Loucy (cell line): ENCODE results near the gene MED26.
"Not testable (repeated sequence)": the region's sequence is repeated elsewhere in the genome, so short reads cannot be mapped to it uniquely, and the experiment has no call there.

Experiments used
- H2AFZ ChIP-seq: fragments of 200-600 bp; sonication (generic); 2 replicates; pipeline ENCODE4 v1.6.0; 2016; ENCODE audit warnings: antibody characterized with exemption, mild to moderate bottlenecking, low read length, moderate library complexity
- H3F3A ChIP-seq: fragments of 200-600 bp; 2 replicates; pipeline ENCODE4 v1.6.0; 2016; ENCODE audit warnings: antibody characterized with exemption, low read depth, mild to moderate bottlenecking
- H3K27me3 ChIP-seq: fragments of 200-600 bp; sonication (generic); 2 replicates; pipeline ENCODE4 v1.6.1; 2014; ENCODE audit warnings: low read length, mild to moderate bottlenecking; ENCODE audit not compliant: insufficient read depth, poor library complexity, severe bottlenecking
- H3K36me3 ChIP-seq: fragments of 200-600 bp; sonication (generic); 2 replicates; pipeline ENCODE4 v1.6.1; 2016; ENCODE audit warnings: low read length; ENCODE audit not compliant: insufficient read depth
- H3K4me1 ChIP-seq: fragments of 200-600 bp; sonication (generic); 2 replicates; pipeline ENCODE4 v1.5.1; 2014; ENCODE audit warnings: low read length, mild to moderate bottlenecking; ENCODE audit not compliant: insufficient read depth, poor library complexity, severe bottlenecking
- H3K4me2 ChIP-seq: fragments of 200-600 bp; sonication (generic); 2 replicates; pipeline ENCODE4 v1.6.0; 2014; ENCODE audit warnings: antibody characterized with exemption, low read length, low read depth, mild to moderate bottlenecking; ENCODE audit not compliant: poor library complexity, severe bottlenecking
- H3K4me3 ChIP-seq: fragments of 200-600 bp; sonication (generic); 2 replicates; pipeline ENCODE4 v1.5.1; 2014; ENCODE audit warnings: low read length, mild to moderate bottlenecking, mixed read lengths; ENCODE audit not compliant: poor library complexity, severe bottlenecking
- H3K79me2 ChIP-seq: fragments of 200-600 bp; sonication (generic); 2 replicates; pipeline ENCODE4 v1.6.1; 2014; ENCODE audit warnings: low read length; ENCODE audit not compliant: insufficient read depth
- H3K9ac ChIP-seq: fragments of 200-600 bp; sonication (generic); 2 replicates; pipeline ENCODE4 v1.6.0; 2014; ENCODE audit warnings: mild to moderate bottlenecking, low read depth, low read length, moderate library complexity; ENCODE audit not compliant: poor library complexity, severe bottlenecking
- H3K9me2 ChIP-seq: fragments of 200-600 bp; sonication (generic); replicated peaks from 2 replicates; pipeline ENCODE4 v1.6.1; 2016; ENCODE audit warnings: low read depth, low read length, mixed read lengths
- H3K9me3 ChIP-seq: fragments of 200-600 bp; sonication (generic); 2 replicates; pipeline ENCODE4 v1.6.1; 2014; ENCODE audit warnings: mild to moderate bottlenecking, antibody characterized with exemption, low read length, low read depth; ENCODE audit not compliant: insufficient read depth
- H4K20me1 ChIP-seq: fragments of 200-600 bp; sonication (generic); 2 replicates; pipeline ENCODE4 v1.6.0; 2014; ENCODE audit warnings: antibody characterized with exemption, low read length, mild to moderate bottlenecking; ENCODE audit not compliant: insufficient read depth, poor library complexity, severe bottlenecking
- EZH2phosphoT487 ChIP-seq: fragments of 200-600 bp; IDR thresholded peaks from 2 replicates; pipeline ENCODE4 v1.6.1; 2018; ENCODE audit warnings: antibody characterized with exemption, mild to moderate bottlenecking, moderate library complexity, borderline replicate concordance
- TF ChIP-seq, protein P1 (sequence below): fragments of 200-600 bp; sonication (generic); conservative IDR thresholded peaks from 2 replicates; pipeline ENCODE4 v1.5.1; 2014; ENCODE audit warnings: mild to moderate bottlenecking, antibody characterized with exemption, low read length

MED26 gene, protein sequence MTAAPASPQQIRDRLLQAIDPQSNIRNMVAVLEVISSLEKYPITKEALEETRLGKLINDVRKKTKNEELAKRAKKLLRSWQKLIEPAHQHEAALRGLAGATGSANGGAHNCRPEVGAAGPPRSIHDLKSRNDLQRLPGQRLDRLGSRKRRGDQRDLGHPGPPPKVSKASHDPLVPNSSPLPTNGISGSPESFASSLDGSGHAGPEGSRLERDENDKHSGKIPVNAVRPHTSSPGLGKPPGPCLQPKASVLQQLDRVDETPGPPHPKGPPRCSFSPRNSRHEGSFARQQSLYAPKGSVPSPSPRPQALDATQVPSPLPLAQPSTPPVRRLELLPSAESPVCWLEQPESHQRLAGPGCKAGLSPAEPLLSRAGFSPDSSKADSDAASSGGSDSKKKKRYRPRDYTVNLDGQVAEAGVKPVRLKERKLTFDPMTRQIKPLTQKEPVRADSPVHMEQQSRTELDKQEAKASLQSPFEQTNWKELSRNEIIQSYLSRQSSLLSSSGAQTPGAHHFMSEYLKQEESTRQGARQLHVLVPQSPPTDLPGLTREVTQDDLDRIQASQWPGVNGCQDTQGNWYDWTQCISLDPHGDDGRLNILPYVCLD

DNA sequence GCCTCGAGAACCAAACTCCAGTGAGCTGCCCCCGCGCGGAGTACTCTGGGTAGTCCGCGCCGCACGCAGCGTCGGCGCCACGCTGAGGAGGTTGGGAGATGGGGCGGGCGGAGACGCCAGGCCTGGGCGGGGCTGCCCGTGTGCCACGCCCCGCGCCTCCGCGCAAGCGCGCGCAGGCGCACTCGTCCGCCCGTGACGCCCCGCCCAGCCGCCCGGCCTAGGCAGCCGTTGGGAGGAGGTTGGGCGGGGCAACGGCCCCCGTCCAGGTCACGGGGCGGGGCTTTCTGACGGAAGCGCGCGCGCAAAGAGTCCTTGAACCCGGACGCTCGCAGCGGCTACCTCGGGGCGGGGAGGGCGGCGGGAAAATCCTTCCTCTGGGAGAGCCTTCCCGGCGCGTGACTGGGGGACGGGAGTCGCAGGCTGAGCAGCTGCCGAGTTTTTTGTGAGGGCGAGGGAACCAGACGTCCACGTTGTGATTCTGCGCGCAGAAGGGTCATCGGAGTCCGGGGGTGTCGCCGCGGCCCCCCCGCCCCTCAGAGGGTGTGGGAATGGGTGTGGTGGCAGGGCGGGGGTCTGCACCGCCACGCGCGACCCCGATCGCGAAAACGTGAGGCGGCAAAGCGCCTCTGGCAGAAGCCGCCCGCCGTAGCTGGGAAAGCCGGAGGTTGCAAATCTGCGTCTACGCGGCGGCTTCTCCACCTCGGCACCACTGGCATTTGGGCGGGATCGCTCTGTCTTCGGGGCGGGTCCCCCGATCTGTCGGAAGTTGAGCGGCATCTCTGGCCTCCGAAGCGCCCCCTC, at the start of gene MED26:
TSS of gene MED26 (minus strand) at position 22 of the 801 bp plus-strand sequence. CDS start 261 bp downstream, outside the sequence.
- H3K4me3 ChIP-seq, result peak within 1 kb of the TSS; percentile 98
- no peaks in the 10 kb centered on the region for H3K27me3 ChIP-seq
- peaks cover 41% of the 10 kb centered on the region for H4K20me1 ChIP-seq
- H3K4me2 ChIP-seq, result peak within 1 kb of the TSS; percentile 89
- no peaks in the 10 kb centered on the region for H3K9me2 ChIP-seq
- H3K9me3 ChIP-seq, result no peaks in the 10 kb centered on the region
- H3F3A ChIP-seq, result peaks cover 6% of the 10 kb centered on the region; the same call in 1 of the 2 replicates
- peak within 1 kb of the TSS; percentile 97 for H2AFZ ChIP-seq
- peaks cover 15% of the 10 kb centered on the region; the same call in 1 of the 2 replicates for H3K36me3 ChIP-seq
- TF ChIP-seq, protein P1, sequence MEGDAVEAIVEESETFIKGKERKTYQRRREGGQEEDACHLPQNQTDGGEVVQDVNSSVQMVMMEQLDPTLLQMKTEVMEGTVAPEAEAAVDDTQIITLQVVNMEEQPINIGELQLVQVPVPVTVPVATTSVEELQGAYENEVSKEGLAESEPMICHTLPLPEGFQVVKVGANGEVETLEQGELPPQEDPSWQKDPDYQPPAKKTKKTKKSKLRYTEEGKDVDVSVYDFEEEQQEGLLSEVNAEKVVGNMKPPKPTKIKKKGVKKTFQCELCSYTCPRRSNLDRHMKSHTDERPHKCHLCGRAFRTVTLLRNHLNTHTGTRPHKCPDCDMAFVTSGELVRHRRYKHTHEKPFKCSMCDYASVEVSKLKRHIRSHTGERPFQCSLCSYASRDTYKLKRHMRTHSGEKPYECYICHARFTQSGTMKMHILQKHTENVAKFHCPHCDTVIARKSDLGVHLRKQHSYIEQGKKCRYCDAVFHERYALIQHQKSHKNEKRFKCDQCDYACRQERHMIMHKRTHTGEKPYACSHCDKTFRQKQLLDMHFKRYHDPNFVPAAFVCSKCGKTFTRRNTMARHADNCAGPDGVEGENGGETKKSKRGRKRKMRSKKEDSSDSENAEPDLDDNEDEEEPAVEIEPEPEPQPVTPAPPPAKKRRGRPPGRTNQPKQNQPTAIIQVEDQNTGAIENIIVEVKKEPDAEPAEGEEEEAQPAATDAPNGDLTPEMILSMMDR, result no peak
- no peak for TF ChIP-seq EZH2phosphoT487
- peaks cover 39% of the 10 kb centered on the region for H3K4me1 ChIP-seq
- peaks cover 47% of the 10 kb centered on the region for H3K79me2 ChIP-seq
- H3K9ac ChIP-seq, result peak within 1 kb of the TSS; percentile 94

DNA sequence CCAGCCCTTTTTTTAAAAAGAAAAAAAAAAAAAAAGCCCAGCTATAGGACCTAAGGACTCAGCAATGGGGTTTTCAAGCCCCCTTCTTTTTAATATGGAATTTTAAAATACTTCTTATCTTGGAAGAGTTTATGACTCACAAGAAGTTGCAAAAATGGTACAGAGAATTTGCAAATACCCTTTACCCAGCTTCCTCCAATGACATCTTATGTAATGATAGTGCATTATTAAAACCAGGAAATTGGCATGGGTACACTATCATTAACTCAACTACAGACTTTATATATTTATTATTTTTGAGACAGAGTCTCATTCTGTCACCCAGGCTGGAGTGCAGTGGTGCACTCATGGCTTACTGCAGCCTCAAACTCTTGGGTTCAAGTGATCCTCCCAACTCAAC, 49.1 kb upstream of the MED26 start:
- H3F3A ChIP-seq, result no peaks in the 10 kb centered on the region
- H3K27me3 ChIP-seq, result no peaks in the 10 kb centered on the region
- H3K9me2 ChIP-seq, result no peaks in the 10 kb centered on the region
- H3K4me2 ChIP-seq, result no peak overlapping the region
- no peaks in the 10 kb centered on the region for H3K79me2 ChIP-seq
- H2AFZ ChIP-seq, result no peak overlapping the region
- TF ChIP-seq EZH2phosphoT487, result no peak
- TF ChIP-seq, protein P1, result no peak
- no peaks in the 10 kb centered on the region for H4K20me1 ChIP-seq
- no peaks in the 10 kb centered on the region for H3K4me1 ChIP-seq
- no peaks in the 10 kb centered on the region for H3K9me3 ChIP-seq
- no peak overlapping the region for H3K9ac ChIP-seq
- no peak overlapping the region for H3K4me3 ChIP-seq
- H3K36me3 ChIP-seq, result no peaks in the 10 kb centered on the region

DNA sequence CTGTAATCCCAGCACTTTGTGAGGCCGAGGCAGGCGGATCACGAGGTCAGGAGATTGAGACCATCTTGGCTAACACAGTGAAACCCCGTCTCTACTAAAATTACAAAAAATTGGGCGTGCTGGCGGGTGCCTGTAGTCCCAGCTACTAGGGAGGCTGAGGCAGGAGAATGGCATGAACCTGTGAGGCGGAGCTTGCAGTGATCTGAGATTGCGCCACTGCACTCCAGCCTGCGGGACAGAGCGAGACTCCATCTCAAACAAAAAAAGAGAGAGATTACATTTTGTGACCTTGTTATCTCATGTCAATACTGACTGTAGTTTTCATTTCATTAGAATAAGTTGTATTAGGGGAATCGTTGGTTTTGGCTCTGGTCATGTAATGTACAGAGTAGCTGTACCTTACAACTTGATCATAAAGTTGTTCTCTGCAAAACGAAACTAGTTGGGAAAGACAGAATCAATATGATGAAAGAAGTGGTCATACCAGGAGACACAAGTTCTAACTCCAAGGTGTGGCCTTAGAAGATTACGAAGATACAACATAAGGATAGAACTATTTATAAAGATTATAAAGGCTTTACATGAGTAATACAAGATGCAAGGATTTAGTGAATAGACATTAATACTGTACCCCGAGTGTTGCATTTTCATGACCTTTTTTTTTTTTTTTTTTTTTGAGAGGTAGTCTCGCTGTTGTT, 48.2 kb upstream of the MED26 start:
- Histone ChIP-seq H3K79me2 (no peaks in the 10 kb centered on the region), H3K9me2 (no peaks in the 10 kb centered on the region), H3K9ac (no peak overlapping the region), H3K4me3 (no peak overlapping the region), H3K4me1 (no peaks in the 10 kb centered on the region), H3K36me3 (no peaks in the 10 kb centered on the region), H2AFZ (no peak overlapping the region), H3K4me2 (no peak overlapping the region), H3K9me3 (no peaks in the 10 kb centered on the region), H3K27me3 (no peaks in the 10 kb centered on the region), H4K20me1 (no peaks in the 10 kb centered on the region), H3F3A (no peaks in the 10 kb centered on the region)
- no peak for TF ChIP-seq EZH2phosphoT487
- TF ChIP-seq, protein P1, result no peak

DNA sequence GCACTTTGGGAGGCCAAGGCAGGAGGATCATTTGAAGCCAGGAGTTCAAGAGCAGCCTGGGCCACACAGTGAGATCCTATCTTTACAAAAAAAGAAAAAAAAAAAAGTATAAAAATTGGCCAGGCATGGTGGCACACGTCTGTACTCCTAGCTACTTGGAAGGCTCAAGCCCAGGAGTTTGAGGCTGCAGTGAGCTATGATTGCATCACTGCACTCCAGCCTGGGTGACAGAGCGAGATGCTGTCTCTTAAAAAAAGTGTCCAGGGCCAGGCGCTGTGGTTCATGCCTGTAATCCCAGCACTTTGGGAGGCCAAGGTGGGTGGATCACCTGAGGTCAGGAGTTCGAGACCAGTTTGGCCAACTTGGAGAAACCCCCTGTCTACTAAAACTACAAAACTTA, 45.8 kb upstream of the MED26 start:
- H4K20me1 ChIP-seq, H3K9me3 ChIP-seq, H3K9ac ChIP-seq, H3K27me3 ChIP-seq, H3K79me2 ChIP-seq, H3F3A ChIP-seq, H3K36me3 ChIP-seq, H3K4me3 ChIP-seq, H3K9me2 ChIP-seq, H3K4me1 ChIP-seq, H3K4me2 ChIP-seq, H2AFZ ChIP-seq: not testable (repeated sequence)
